HepG2 (cell line): Measurements from ENCODE around the gene CLBA1. TPM values are rescaled to one million over a fixed set of nuclear protein-coding genes. Genes with fewer than 3 reads are reported as not detected.
A peak's percentile ranks its signal among the peaks of the same experiment; 100 is the strongest.

ENCODE experiments used
- AKNA ChIP-seq: sonication (generic); formaldehyde crosslinking; IDR thresholded peaks from 2 replicates; pipeline ENCODE4 v1.4.0; 2020; ENCODE audit warnings: missing genetic modification reagents, borderline replicate concordance
- DPF2 ChIP-seq: sonication (generic); formaldehyde crosslinking; IDR thresholded peaks from 2 replicates; pipeline ENCODE4 v1.4.0; 2020; ENCODE audit warnings: mild to moderate bottlenecking, low read depth, missing genetic modification reagents, borderline replicate concordance
- DRAP1 ChIP-seq: IDR thresholded peaks from 2 replicates; pipeline ENCODE4 v1.6.1; 2016; ENCODE audit warnings: missing genetic modification reagents, missing compliant biosample characterization
- GFI1 ChIP-seq: sonication (generic); formaldehyde crosslinking; IDR thresholded peaks from 2 replicates; pipeline ENCODE4 v1.5.0; 2020; ENCODE audit warnings: missing genetic modification reagents, mild to moderate bottlenecking, borderline replicate concordance
- JUND ChIP-seq: sonication (generic); formaldehyde crosslinking; IDR thresholded peaks from 2 replicates; pipeline ENCODE4 v1.8.0; 2022; ENCODE audit warnings: mild to moderate bottlenecking, missing genetic modification reagents
- MTERF4 ChIP-seq: sonication (generic); formaldehyde crosslinking; IDR thresholded peaks from 2 replicates; pipeline ENCODE4 v1.8.0; 2023; ENCODE audit warnings: mild to moderate bottlenecking, missing genetic modification reagents
- YEATS2 ChIP-seq: sonication (generic); formaldehyde crosslinking; IDR thresholded peaks from 2 replicates; pipeline ENCODE4 v1.4.0; 2020; ENCODE audit warnings: missing genetic modification reagents, borderline replicate concordance
- ZMYM4 ChIP-seq: sonication (generic); formaldehyde crosslinking; IDR thresholded peaks from 2 replicates; pipeline ENCODE4 v1.8.1; 2023; ENCODE audit warnings: mild to moderate bottlenecking, missing genetic modification reagents
- ZNF124 ChIP-seq: sonication (generic); formaldehyde crosslinking; IDR thresholded peaks from 2 replicates; pipeline ENCODE4 v1.4.0; 2020; ENCODE audit warnings: missing genetic modification reagents
- ZNF234 ChIP-seq: sonication (generic); formaldehyde crosslinking; conservative IDR thresholded peaks from 2 replicates; pipeline ENCODE4 v1.5.1; 2020; ENCODE audit warnings: mild to moderate bottlenecking, missing genetic modification reagents
- ZNF274 ChIP-seq: sonication (generic); formaldehyde crosslinking; IDR thresholded peaks from 2 replicates; pipeline ENCODE4 v1.5.1; 2020; ENCODE audit warnings: mild to moderate bottlenecking, missing genetic modification reagents
- ZNF431 ChIP-seq: sonication (generic); formaldehyde crosslinking; IDR thresholded peaks from 2 replicates; pipeline ENCODE4 v1.9.0; 2022; ENCODE audit warnings: missing genetic modification reagents, low read depth, mild to moderate bottlenecking, borderline replicate concordance
- ZNF567 ChIP-seq: sonication (generic); formaldehyde crosslinking; IDR thresholded peaks from 2 replicates; pipeline ENCODE4 v1.8.1; 2023; ENCODE audit warnings: mild to moderate bottlenecking, missing genetic modification reagents, borderline replicate concordance
- ZNF609 ChIP-seq: sonication (generic); formaldehyde crosslinking; IDR thresholded peaks from 2 replicates; pipeline ENCODE4 v1.4.0; 2020; ENCODE audit warnings: mild to moderate bottlenecking, missing genetic modification reagents, borderline replicate concordance
- polyA plus RNA-seq, 8 experiments: library from polyadenylated mRNA; depleted of rRNA in 3 of 8; stranded (reverse) in 7 of 8; unstranded in 1 of 8; fragments of >200 nt; fragmentation: Illumina TruSeq in 4 of 8; extraction: Trizol in 4 of 8; gene quantifications; 2 replicates each; pipeline versions ENCODE4 v1.2.1 to v1.2.3, GENCODE V29; 2011 to 2016; ENCODE audit warnings: low read depth in 4 of 8, missing spikeins in 1 of 8, mixed read lengths in 1 of 8; ENCODE audit not compliant: insufficient read depth in 1 of 8
- total RNA-seq, 5 experiments: library from RNA; depleted of rRNA; stranded (reverse); fragments of >200 nt; fragmentation: Illumina TruSeq; extraction: Trizol; gene quantifications; 2 replicates each; pipeline ENCODE4 v1.2.3, GENCODE V29; 2016; ENCODE audit warnings: low read depth in 1 of 5

Gene CLBA1
- total and polyA plus RNA-seq, 2 of the 13 experiments (the other 11 are each of a cell fraction or from before 2014, with no cell fraction given): 1.2 to 1.4 TPM

GRCh38 chr14:105020815-105021655 lies 35.4 kb downstream of the CLBA1 start, which contains the start of gene CDCA4 (continued):
- peak; percentile 18; the same call in 1 of the 2 replicates for TF ChIP-seq ZNF609 (CRISPR knock-in tag)
- TF ChIP-seq ZNF274 (CRISPR knock-in tag): peak; percentile 39; the same call in 1 of the 2 replicates
- no peak for TF ChIP-seq ZNF567
- TF ChIP-seq YEATS2 (CRISPR knock-in tag): peak; percentile 58; the same call in 1 of the 2 replicates
- TF ChIP-seq ZNF124 (CRISPR knock-in tag): no peak
- no peak for TF ChIP-seq DPF2 (CRISPR knock-in tag)
- peak; percentile 28; the same call in 1 of the 2 replicates for TF ChIP-seq MTERF4 (CRISPR knock-in tag)
- no peak for TF ChIP-seq ZNF431
- TF ChIP-seq GFI1 (CRISPR knock-in tag): no peak
- TF ChIP-seq AKNA (CRISPR knock-in tag): 0 out of 2 replicates have a peak, but pooled peaks have one; percentile 31
- peak; percentile 19; the same call in 1 of the 2 replicates for TF ChIP-seq DRAP1 (CRISPR knock-in tag)
- no peak for TF ChIP-seq ZNF234 (CRISPR knock-in tag)
- TF ChIP-seq JUND: no peak
- TF ChIP-seq ZMYM4 (CRISPR knock-in tag): no peak; the same call in 1 of the 2 replicates
